ENCODE data around the gene AKAP11. TPM values are rescaled to one million over a fixed set of nuclear protein-coding genes. Genes with fewer than 3 reads are reported as not detected.

Gene AKAP11
- total and polyA plus RNA-seq, 2 experiments from 2014 or later: 4.3 to 21.6 TPM

DNA sequence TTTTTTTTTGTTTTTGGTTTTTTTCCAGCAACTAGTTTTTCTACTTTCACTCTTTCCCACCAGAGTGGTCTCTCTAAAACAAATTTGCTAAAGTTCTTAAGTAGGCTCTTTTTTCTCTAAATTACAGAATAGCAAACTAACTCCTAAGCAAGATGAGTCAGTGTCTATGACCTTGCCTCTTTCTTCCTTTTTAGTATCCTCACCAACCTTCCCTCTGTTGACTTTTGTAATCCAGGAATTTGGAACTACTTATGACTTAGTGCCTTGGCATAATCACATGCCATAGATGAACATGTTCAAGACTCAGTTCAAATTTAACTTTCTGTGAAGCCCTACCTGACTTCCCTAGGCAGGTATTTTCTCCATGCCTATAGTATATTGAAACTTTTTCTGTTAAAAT lies 32.3 kb upstream of the AKAP11 start (continued):
- TF ChIP-seq EZH2 (IDR thresholded peaks at IDR 0.05; ENCODE audit: low read depth, unreplicated experiment) (no peak), STAT1 (IDR thresholded peaks at IDR 0.05; ENCODE audit: unreplicated experiment) (no peak), EZH2phosphoT487 (IDR thresholded peaks at IDR 0.05; ENCODE audit: unreplicated experiment) (no peak)

GRCh38 chr13:42246541-42246940 lies 25.4 kb upstream of the AKAP11 start:
- H4K20me1 ChIP-seq (replicated peaks; ENCODE audit: insufficient read depth): no peaks in the 10 kb centered on the region
- no peak for ATAC-seq
- Mint-ChIP-seq H3K9me3 (no peaks in the 10 kb centered on the region), H3K36me3 (ENCODE audit: low read depth) (no peaks in the 10 kb centered on the region), H3K4me1 (no peaks in the 10 kb centered on the region; the same call in 2 of the 3 replicates), H3K27ac (no peak overlapping the region), H3K4me3 (no peak overlapping the region), H3K27me3 (ENCODE audit: insufficient read depth, low read depth, poor library complexity) (peaks cover 3% of the 10 kb centered on the region)
- no peaks in the 10 kb centered on the region for H3K4me1 ChIP-seq (ENCODE audit: insufficient read depth)
- H3K27me3 ChIP-seq (ENCODE audit: insufficient read depth): no peaks in the 10 kb centered on the region
- H3K4me2 ChIP-seq: no peak overlapping the region
- no peaks in the 10 kb centered on the region for H3K36me3 ChIP-seq (ENCODE audit: insufficient read depth)
- no peaks in the 10 kb centered on the region for H3K9me2 ChIP-seq (ENCODE audit: insufficient read depth)
- no peak overlapping the region for H3K27ac ChIP-seq (ENCODE audit: low read depth)
- no peak overlapping the region for H2AFZ ChIP-seq
- H3K79me2 ChIP-seq (replicated peaks; ENCODE audit: insufficient read depth): no peaks in the 10 kb centered on the region
- no peak for DNase-seq (ENCODE audit: low spot score)
- no peaks in the 10 kb centered on the region for H3F3A ChIP-seq (replicated peaks; ENCODE audit: low read depth)
- TF ChIP-seq ZNF331 (CRISPR knock-in tag; IDR thresholded peaks at IDR 0.05; ENCODE audit: low read depth): no peak
- TF ChIP-seq, protein P1, sequence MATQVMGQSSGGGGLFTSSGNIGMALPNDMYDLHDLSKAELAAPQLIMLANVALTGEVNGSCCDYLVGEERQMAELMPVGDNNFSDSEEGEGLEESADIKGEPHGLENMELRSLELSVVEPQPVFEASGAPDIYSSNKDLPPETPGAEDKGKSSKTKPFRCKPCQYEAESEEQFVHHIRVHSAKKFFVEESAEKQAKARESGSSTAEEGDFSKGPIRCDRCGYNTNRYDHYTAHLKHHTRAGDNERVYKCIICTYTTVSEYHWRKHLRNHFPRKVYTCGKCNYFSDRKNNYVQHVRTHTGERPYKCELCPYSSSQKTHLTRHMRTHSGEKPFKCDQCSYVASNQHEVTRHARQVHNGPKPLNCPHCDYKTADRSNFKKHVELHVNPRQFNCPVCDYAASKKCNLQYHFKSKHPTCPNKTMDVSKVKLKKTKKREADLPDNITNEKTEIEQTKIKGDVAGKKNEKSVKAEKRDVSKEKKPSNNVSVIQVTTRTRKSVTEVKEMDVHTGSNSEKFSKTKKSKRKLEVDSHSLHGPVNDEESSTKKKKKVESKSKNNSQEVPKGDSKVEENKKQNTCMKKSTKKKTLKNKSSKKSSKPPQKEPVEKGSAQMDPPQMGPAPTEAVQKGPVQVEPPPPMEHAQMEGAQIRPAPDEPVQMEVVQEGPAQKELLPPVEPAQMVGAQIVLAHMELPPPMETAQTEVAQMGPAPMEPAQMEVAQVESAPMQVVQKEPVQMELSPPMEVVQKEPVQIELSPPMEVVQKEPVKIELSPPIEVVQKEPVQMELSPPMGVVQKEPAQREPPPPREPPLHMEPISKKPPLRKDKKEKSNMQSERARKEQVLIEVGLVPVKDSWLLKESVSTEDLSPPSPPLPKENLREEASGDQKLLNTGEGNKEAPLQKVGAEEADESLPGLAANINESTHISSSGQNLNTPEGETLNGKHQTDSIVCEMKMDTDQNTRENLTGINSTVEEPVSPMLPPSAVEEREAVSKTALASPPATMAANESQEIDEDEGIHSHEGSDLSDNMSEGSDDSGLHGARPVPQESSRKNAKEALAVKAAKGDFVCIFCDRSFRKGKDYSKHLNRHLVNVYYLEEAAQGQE (IDR thresholded peaks at IDR 0.05; ENCODE audit: unreplicated experiment): no peak
- TF ChIP-seq CREB1 (CRISPR knock-in tag; IDR thresholded peaks at IDR 0.05; ENCODE audit: low read depth): no peak
- TF ChIP-seq ZNF114 (CRISPR knock-in tag; IDR thresholded peaks at IDR 0.05): no peak
- no peak for TF ChIP-seq EZH2 (IDR thresholded peaks at IDR 0.05; ENCODE audit: low read depth, unreplicated experiment)
- TF ChIP-seq STAT1 (IDR thresholded peaks at IDR 0.05; ENCODE audit: unreplicated experiment): no peak
- no peak for TF ChIP-seq POLR2AphosphoS5 (IDR thresholded peaks at IDR 0.05; ENCODE audit: low read depth)
- TF ChIP-seq, protein P2, sequence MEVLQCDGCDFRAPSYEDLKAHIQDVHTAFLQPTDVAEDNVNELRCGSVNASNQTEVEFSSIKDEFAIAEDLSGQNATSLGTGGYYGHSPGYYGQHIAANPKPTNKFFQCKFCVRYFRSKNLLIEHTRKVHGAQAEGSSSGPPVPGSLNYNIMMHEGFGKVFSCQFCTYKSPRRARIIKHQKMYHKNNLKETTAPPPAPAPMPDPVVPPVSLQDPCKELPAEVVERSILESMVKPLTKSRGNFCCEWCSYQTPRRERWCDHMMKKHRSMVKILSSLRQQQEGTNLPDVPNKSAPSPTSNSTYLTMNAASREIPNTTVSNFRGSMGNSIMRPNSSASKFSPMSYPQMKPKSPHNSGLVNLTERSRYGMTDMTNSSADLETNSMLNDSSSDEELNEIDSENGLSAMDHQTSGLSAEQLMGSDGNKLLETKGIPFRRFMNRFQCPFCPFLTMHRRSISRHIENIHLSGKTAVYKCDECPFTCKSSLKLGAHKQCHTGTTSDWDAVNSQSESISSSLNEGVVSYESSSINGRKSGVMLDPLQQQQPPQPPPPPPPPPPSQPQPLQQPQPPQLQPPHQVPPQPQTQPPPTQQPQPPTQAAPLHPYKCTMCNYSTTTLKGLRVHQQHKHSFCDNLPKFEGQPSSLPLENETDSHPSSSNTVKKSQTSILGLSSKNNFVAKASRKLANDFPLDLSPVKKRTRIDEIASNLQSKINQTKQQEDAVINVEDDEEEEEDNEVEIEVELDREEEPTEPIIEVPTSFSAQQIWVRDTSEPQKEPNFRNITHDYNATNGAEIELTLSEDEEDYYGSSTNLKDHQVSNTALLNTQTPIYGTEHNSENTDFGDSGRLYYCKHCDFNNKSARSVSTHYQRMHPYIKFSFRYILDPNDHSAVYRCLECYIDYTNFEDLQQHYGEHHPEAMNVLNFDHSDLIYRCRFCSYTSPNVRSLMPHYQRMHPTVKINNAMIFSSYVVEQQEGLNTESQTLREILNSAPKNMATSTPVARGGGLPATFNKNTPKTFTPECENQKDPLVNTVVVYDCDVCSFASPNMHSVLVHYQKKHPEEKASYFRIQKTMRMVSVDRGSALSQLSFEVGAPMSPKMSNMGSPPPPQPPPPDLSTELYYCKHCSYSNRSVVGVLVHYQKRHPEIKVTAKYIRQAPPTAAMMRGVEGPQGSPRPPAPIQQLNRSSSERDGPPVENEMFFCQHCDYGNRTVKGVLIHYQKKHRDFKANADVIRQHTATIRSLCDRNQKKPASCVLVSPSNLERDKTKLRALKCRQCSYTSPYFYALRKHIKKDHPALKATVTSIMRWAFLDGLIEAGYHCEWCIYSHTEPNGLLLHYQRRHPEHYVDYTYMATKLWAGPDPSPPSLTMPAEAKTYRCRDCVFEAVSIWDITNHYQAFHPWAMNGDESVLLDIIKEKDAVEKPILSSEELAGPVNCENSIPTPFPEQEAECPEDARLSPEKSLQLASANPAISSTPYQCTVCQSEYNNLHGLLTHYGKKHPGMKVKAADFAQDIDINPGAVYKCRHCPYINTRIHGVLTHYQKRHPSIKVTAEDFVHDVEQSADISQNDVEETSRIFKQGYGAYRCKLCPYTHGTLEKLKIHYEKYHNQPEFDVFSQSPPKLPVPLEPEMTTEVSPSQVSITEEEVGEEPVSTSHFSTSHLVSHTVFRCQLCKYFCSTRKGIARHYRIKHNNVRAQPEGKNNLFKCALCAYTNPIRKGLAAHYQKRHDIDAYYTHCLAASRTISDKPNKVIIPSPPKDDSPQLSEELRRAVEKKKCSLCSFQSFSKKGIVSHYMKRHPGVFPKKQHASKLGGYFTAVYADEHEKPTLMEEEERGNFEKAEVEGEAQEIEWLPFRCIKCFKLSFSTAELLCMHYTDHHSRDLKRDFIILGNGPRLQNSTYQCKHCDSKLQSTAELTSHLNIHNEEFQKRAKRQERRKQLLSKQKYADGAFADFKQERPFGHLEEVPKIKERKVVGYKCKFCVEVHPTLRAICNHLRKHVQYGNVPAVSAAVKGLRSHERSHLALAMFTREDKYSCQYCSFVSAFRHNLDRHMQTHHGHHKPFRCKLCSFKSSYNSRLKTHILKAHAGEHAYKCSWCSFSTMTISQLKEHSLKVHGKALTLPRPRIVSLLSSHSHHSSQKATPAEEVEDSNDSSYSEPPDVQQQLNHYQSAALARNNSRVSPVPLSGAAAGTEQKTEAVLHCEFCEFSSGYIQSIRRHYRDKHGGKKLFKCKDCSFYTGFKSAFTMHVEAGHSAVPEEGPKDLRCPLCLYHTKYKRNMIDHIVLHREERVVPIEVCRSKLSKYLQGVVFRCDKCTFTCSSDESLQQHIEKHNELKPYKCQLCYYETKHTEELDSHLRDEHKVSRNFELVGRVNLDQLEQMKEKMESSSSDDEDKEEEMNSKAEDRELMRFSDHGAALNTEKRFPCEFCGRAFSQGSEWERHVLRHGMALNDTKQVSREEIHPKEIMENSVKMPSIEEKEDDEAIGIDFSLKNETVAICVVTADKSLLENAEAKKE (CRISPR knock-in tag; IDR thresholded peaks at IDR 0.05): no peak
- TF ChIP-seq NANOG (IDR thresholded peaks at IDR 0.05; ENCODE audit: borderline replicate concordance): no peak
- TF ChIP-seq ETS1 (IDR thresholded peaks at IDR 0.05): no peak
- no peak for TF ChIP-seq EZH2phosphoT487 (IDR thresholded peaks at IDR 0.05; ENCODE audit: unreplicated experiment)
- TF ChIP-seq, protein P3, sequence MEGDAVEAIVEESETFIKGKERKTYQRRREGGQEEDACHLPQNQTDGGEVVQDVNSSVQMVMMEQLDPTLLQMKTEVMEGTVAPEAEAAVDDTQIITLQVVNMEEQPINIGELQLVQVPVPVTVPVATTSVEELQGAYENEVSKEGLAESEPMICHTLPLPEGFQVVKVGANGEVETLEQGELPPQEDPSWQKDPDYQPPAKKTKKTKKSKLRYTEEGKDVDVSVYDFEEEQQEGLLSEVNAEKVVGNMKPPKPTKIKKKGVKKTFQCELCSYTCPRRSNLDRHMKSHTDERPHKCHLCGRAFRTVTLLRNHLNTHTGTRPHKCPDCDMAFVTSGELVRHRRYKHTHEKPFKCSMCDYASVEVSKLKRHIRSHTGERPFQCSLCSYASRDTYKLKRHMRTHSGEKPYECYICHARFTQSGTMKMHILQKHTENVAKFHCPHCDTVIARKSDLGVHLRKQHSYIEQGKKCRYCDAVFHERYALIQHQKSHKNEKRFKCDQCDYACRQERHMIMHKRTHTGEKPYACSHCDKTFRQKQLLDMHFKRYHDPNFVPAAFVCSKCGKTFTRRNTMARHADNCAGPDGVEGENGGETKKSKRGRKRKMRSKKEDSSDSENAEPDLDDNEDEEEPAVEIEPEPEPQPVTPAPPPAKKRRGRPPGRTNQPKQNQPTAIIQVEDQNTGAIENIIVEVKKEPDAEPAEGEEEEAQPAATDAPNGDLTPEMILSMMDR (conservative IDR thresholded peaks at IDR 0.05; ENCODE audit: low read depth in 2 of 2): no peak
- TF ChIP-seq JUNB (IDR thresholded peaks at IDR 0.05; ENCODE audit: unreplicated experiment): no peak
- H3K4me3 ChIP-seq: no peak overlapping the region
